ENCODE measurements around the gene ANO6. TPM values are rescaled to one million over a fixed set of nuclear protein-coding genes. Genes with fewer than 3 reads are reported as not detected.
"Not testable (repeated sequence)": the region's sequence is repeated elsewhere in the genome, so short reads cannot be mapped to it uniquely, and the experiment has no call there.

The ANO6 gene
- polyA plus RNA-seq (2012; ENCODE audit: insufficient read depth, insufficient read length) = 22.3 TPM

- H3K4me3 ChIP-seq (ENCODE audit: low read length) = peak within 1 kb of the TSS; percentile 89
- peak; percentile 86 for DNase-seq (ENCODE audit: low read depth, low spot score)
Observed at GRCh38 chr12:45215419-45216229, at the start of gene ANO6. Gene ANO6, plus strand, starts transcription at chr12:45216095. Its CDS starts 227 bp downstream, at chr12:45216322.

- no peak for DNase-seq (ENCODE audit: low read depth, low spot score)
- H3K4me3 ChIP-seq (ENCODE audit: low read length) = no peak overlapping the region
Observed at GRCh38 chr12:45168976-45169375, 46.9 kb upstream of the ANO6 start.

- H3K4me3 ChIP-seq (ENCODE audit: low read length) = no peak overlapping the region
- DNase-seq (ENCODE audit: low read depth, low spot score) = peak; percentile 75
Observed at GRCh38 chr12:45170456-45171042, 45.3 kb upstream of the ANO6 start.

- not testable (repeated sequence) for DNase-seq (ENCODE audit: low read depth, low spot score); H3K4me3 ChIP-seq (ENCODE audit: low read length)
Observed at GRCh38 chr12:45173293-45173692, 42.6 kb upstream of the ANO6 start.

- H3K4me3 ChIP-seq (ENCODE audit: low read length) = no peak overlapping the region
- DNase-seq (ENCODE audit: low read depth, low spot score) = no peak
Observed at GRCh38 chr12:45174595-45174994, 41.3 kb upstream of the ANO6 start.

- H3K4me3 ChIP-seq (ENCODE audit: low read length) = no peak overlapping the region
- DNase-seq (ENCODE audit: low read depth, low spot score) = no peak
Observed at GRCh38 chr12:45178771-45179170, 37.1 kb upstream of the ANO6 start.

GRCh38 chr12:45182511-45182910, 33.4 kb upstream of the ANO6 start:
- H3K4me3 ChIP-seq (ENCODE audit: low read length) = no peak overlapping the region
- DNase-seq (ENCODE audit: low read depth, low spot score) = no peak

- DNase-seq (ENCODE audit: low read depth, low spot score) = peak; percentile 35
- no peak overlapping the region for H3K4me3 ChIP-seq (ENCODE audit: low read length)
Observed at GRCh38 chr12:45183246-45183645, 32.6 kb upstream of the ANO6 start.

GRCh38 chr12:45184147-45184963, 31.5 kb upstream of the ANO6 start:
- DNase-seq (ENCODE audit: low read depth, low spot score) = no peak
- no peak overlapping the region for H3K4me3 ChIP-seq (ENCODE audit: low read length)

- no peak for DNase-seq (ENCODE audit: low read depth, low spot score)
Observed at GRCh38 chr12:45186762-45187161, 29.1 kb upstream of the ANO6 start.

GRCh38 chr12:45189766-45190403, 26.0 kb upstream of the ANO6 start:
- DNase-seq (ENCODE audit: low read depth, low spot score) = no peak
- H3K4me3 ChIP-seq (ENCODE audit: low read length) = no peak overlapping the region

More at GRCh38 chr12:45186762-45187161, 29.1 kb upstream of the ANO6 start:
- no peak overlapping the region for H3K4me3 ChIP-seq (ENCODE audit: low read length)

- no peak for DNase-seq (ENCODE audit: low read depth, low spot score)
- no peak overlapping the region for H3K4me3 ChIP-seq (ENCODE audit: low read length)
Observed at GRCh38 chr12:45191239-45191638, 24.7 kb upstream of the ANO6 start.

- no peak for DNase-seq (ENCODE audit: low read depth, low spot score)
- H3K4me3 ChIP-seq (ENCODE audit: low read length) = no peak overlapping the region
Observed at GRCh38 chr12:45192707-45193106, 23.2 kb upstream of the ANO6 start.

- H3K4me3 ChIP-seq (ENCODE audit: low read length) = peak overlapping the region; percentile 39
- peak; percentile 81 for DNase-seq (ENCODE audit: low read depth, low spot score)
Observed at GRCh38 chr12:45200491-45201043, 15.3 kb upstream of the ANO6 start.

GRCh38 chr12:45203767-45204166, 12.1 kb upstream of the ANO6 start:
- H3K4me3 ChIP-seq (ENCODE audit: low read length) = no peak overlapping the region
- no peak for DNase-seq (ENCODE audit: low read depth, low spot score)

- DNase-seq (ENCODE audit: low read depth, low spot score) = no peak
- H3K4me3 ChIP-seq (ENCODE audit: low read length) = no peak overlapping the region
Observed at GRCh38 chr12:45204757-45205156, 11.1 kb upstream of the ANO6 start.

GRCh38 chr12:45205165-45205825, 10.6 kb upstream of the ANO6 start:
- no peak for DNase-seq (ENCODE audit: low read depth, low spot score)
- no peak overlapping the region for H3K4me3 ChIP-seq (ENCODE audit: low read length)

- DNase-seq (ENCODE audit: low read depth, low spot score) = no peak
- no peak overlapping the region for H3K4me3 ChIP-seq (ENCODE audit: low read length)
Observed at GRCh38 chr12:45208604-45209487, 7.0 kb upstream of the ANO6 start.
